ENCODE measurements around the gene CDH2. TPM values are rescaled to one million over a fixed set of nuclear protein-coding genes. Genes with fewer than 3 reads are reported as not detected.
A peak's percentile ranks its signal among the peaks of the same experiment; 100 is the strongest.

The CDH2 gene
- total and polyA plus RNA-seq, 2 donors (not counting 1 experiment from before 2014, with no cell fraction given): 2.0 to 15.3 TPM

DNA sequence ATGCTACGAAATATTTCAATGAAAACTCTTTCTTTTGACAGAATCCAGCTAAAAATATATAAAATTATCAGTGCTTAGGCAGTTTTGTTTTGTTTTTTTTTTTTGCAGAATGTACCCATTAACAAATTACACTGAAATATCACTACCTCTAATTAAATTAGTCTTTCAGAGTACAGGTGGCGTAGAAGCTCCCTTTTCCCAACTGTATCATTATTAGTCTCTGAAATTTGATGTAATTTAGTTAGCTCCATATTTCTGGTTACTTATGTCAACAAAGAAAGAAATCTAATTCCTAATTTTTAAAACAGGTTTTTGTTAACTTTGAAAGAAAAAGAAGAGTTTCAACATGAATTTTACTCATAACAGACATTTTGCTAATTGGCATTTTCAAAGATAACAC is 149.2 kb downstream of the CDH2 start:
- Histone ChIP-seq H3K4me2 (ENCODE audit: extremely low read depth, insufficient read depth, low read length) (no peak overlapping the region), H3K27ac (ENCODE audit: insufficient read depth, low read length) (no peak overlapping the region), H3K36me3 (ENCODE audit: control insufficient read depth, insufficient read depth, low read length) (no peaks in the 10 kb centered on the region), H4K20me1 (ENCODE audit: control insufficient read depth, extremely low read depth, insufficient read depth, low read length) (no peaks in the 10 kb centered on the region), H3K27me3 (ENCODE audit: control insufficient read depth, insufficient read depth, low read length) (no peaks in the 10 kb centered on the region), H3K9me3 (ENCODE audit: control insufficient read depth, insufficient read depth, low read depth, low read length) (no peaks in the 10 kb centered on the region), H2AFZ (ENCODE audit: low read length) (no peak overlapping the region), H3K9ac (ENCODE audit: insufficient read depth, low read length) (no peak overlapping the region), H3K79me2 (ENCODE audit: control insufficient read depth, insufficient read depth, low read length) (no peaks in the 10 kb centered on the region), H3K4me3 (replicated peaks in 1 of 4; ENCODE audit: control extremely low read depth in 1 of 4, insufficient read depth in 1 of 4, low read depth in 3 of 4, low read length in 4 of 4) (no peak overlapping the region), H3K4me1 (ENCODE audit: control insufficient read depth, extremely low read depth, insufficient read depth, low read length) (no peaks in the 10 kb centered on the region)
- no peak for DNase-seq (ENCODE audit: low read depth in 2 of 2)
- TF ChIP-seq EZH2 (IDR thresholded peaks at IDR 0.05; ENCODE audit: low read length, missing control alignments): no peak
- no peak for TF ChIP-seq CTCF (conservative IDR thresholded peaks at IDR 0.05 in 1 of 2, IDR thresholded peaks at IDR 0.05 in 1 of 2; ENCODE audit: low read depth in 1 of 2, low read length in 2 of 2)

GRCh38 chr18:28019425-28020108 is 157.4 kb downstream of the CDH2 start:
- no peaks in the 10 kb centered on the region for H3K36me3 ChIP-seq (ENCODE audit: control insufficient read depth, insufficient read depth, low read length)
- no peaks in the 10 kb centered on the region for H3K27me3 ChIP-seq (ENCODE audit: control insufficient read depth, insufficient read depth, low read length)
- no peak overlapping the region for H3K9ac ChIP-seq (ENCODE audit: insufficient read depth, low read length)
- TF ChIP-seq CTCF (conservative IDR thresholded peaks at IDR 0.05 in 1 of 2, IDR thresholded peaks at IDR 0.05 in 1 of 2; ENCODE audit: low read depth in 1 of 2, low read length in 2 of 2) (no peak), EZH2 (IDR thresholded peaks at IDR 0.05; ENCODE audit: low read length, missing control alignments) (no peak)
- no peaks in the 10 kb centered on the region for H3K79me2 ChIP-seq (ENCODE audit: control insufficient read depth, insufficient read depth, low read length)
- no peak overlapping the region for H2AFZ ChIP-seq (ENCODE audit: low read length)
- no peaks in the 10 kb centered on the region for H3K4me1 ChIP-seq (ENCODE audit: control insufficient read depth, extremely low read depth, insufficient read depth, low read length)
- H3K9me3 ChIP-seq (ENCODE audit: control insufficient read depth, insufficient read depth, low read depth, low read length): no peaks in the 10 kb centered on the region
- H3K27ac ChIP-seq (ENCODE audit: insufficient read depth, low read length): no peak overlapping the region
- DNase-seq (ENCODE audit: low read depth in 2 of 2): peak in 1 of 2 donors; percentile 68
- H3K4me3 ChIP-seq (replicated peaks in 1 of 4; ENCODE audit: control extremely low read depth in 1 of 4, insufficient read depth in 1 of 4, low read depth in 3 of 4, low read length in 4 of 4): no peak overlapping the region
- no peaks in the 10 kb centered on the region for H4K20me1 ChIP-seq (ENCODE audit: control insufficient read depth, extremely low read depth, insufficient read depth, low read length)
- no peak overlapping the region for H3K4me2 ChIP-seq (ENCODE audit: extremely low read depth, insufficient read depth, low read length)

- Histone ChIP-seq H3K79me2 (ENCODE audit: control insufficient read depth, insufficient read depth, low read length) (no peaks in the 10 kb centered on the region), H3K9ac (ENCODE audit: insufficient read depth, low read length) (no peak overlapping the region), H3K4me1 (ENCODE audit: control insufficient read depth, extremely low read depth, insufficient read depth, low read length) (no peaks in the 10 kb centered on the region), H3K27ac (ENCODE audit: insufficient read depth, low read length) (no peak overlapping the region), H4K20me1 (ENCODE audit: control insufficient read depth, extremely low read depth, insufficient read depth, low read length) (no peaks in the 10 kb centered on the region), H3K36me3 (ENCODE audit: control insufficient read depth, insufficient read depth, low read length) (no peaks in the 10 kb centered on the region), H2AFZ (ENCODE audit: low read length) (no peak overlapping the region), H3K4me2 (ENCODE audit: extremely low read depth, insufficient read depth, low read length) (no peak overlapping the region), H3K9me3 (ENCODE audit: control insufficient read depth, insufficient read depth, low read depth, low read length) (no peaks in the 10 kb centered on the region), H3K4me3 (replicated peaks in 1 of 4; ENCODE audit: control extremely low read depth in 1 of 4, insufficient read depth in 1 of 4, low read depth in 3 of 4, low read length in 4 of 4) (no peak overlapping the region), H3K27me3 (ENCODE audit: control insufficient read depth, insufficient read depth, low read length) (no peaks in the 10 kb centered on the region)
- TF ChIP-seq CTCF (conservative IDR thresholded peaks at IDR 0.05 in 1 of 2, IDR thresholded peaks at IDR 0.05 in 1 of 2; ENCODE audit: low read depth in 1 of 2, low read length in 2 of 2) (no peak), EZH2 (IDR thresholded peaks at IDR 0.05; ENCODE audit: low read length, missing control alignments) (no peak)
- DNase-seq (ENCODE audit: low read depth in 2 of 2): peak in 1 of 2 donors; percentile 50
Observed at GRCh38 chr18:28018351-28018750, 158.6 kb downstream of the CDH2 start.
